Gastroesophageal sphincter (tissue), 3 donors: Measurements from ENCODE around the gene ENO2.
"Not testable (repeated sequence)": the region's sequence is repeated elsewhere in the genome, so short reads cannot be mapped to it uniquely, and the experiment has no call there.

ENCODE experiments used
- CTCF ChIP-seq, 4 experiments: fragments of 200-600 bp in 2 of 4; fragments of 450-650 bp in 2 of 4; sonication (generic) in 1 of 4; IDR thresholded peaks; one replicate each; pipeline ENCODE4 v1.5.1; 2017 to 2019; ENCODE audit warnings: antibody characterized with exemption in 4 of 4, mild to moderate bottlenecking in 2 of 4, moderate library complexity in 2 of 4
- EP300 ChIP-seq: sonication (generic); formaldehyde crosslinking; IDR thresholded peaks from one replicate; pipeline ENCODE4 v1.6.1; 2017; ENCODE audit warnings: antibody characterized with exemption, mild to moderate bottlenecking
- POLR2A ChIP-seq, 2 donors: fragments of 450-650 bp; IDR thresholded peaks; one replicate each; pipeline ENCODE4 v1.6.1; 2017; ENCODE audit warnings: antibody characterized with exemption in 2 of 2, mild to moderate bottlenecking in 2 of 2, moderate library complexity in 1 of 2

- TF ChIP-seq POLR2A (IDR thresholded peaks at IDR 0.05); CTCF (IDR thresholded peaks at IDR 0.05); EP300: not testable (repeated sequence)
These were observed 44.1 kb upstream of the ENO2 start for GRCh38 chr12:6870304-6870703.
